Measurements from ENCODE around the gene ARFGEF2.

GRCh38 chr20:48942730-48943129 is 21.2 kb downstream of the ARFGEF2 start:
- no peak for TF ChIP-seq CTCF (IDR thresholded peaks at IDR 0.05)
- no peak for TF ChIP-seq POLR2A (IDR thresholded peaks at IDR 0.05)

Data from ovary (tissue), 3 donors.